HG02588 (cell line): Measurements from ENCODE around the gene ETHE1.

Source experiments
- ATAC-seq: cut with Tn5 transposase; IDR thresholded peaks from one replicate; pipeline ENCODE4 v1.9.1; 2021; ENCODE audit warnings: mild to moderate bottlenecking, moderate library complexity; ENCODE audit not compliant: unreplicated experiment

Gene ETHE1, protein sequence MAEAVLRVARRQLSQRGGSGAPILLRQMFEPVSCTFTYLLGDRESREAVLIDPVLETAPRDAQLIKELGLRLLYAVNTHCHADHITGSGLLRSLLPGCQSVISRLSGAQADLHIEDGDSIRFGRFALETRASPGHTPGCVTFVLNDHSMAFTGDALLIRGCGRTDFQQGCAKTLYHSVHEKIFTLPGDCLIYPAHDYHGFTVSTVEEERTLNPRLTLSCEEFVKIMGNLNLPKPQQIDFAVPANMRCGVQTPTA

DNA sequence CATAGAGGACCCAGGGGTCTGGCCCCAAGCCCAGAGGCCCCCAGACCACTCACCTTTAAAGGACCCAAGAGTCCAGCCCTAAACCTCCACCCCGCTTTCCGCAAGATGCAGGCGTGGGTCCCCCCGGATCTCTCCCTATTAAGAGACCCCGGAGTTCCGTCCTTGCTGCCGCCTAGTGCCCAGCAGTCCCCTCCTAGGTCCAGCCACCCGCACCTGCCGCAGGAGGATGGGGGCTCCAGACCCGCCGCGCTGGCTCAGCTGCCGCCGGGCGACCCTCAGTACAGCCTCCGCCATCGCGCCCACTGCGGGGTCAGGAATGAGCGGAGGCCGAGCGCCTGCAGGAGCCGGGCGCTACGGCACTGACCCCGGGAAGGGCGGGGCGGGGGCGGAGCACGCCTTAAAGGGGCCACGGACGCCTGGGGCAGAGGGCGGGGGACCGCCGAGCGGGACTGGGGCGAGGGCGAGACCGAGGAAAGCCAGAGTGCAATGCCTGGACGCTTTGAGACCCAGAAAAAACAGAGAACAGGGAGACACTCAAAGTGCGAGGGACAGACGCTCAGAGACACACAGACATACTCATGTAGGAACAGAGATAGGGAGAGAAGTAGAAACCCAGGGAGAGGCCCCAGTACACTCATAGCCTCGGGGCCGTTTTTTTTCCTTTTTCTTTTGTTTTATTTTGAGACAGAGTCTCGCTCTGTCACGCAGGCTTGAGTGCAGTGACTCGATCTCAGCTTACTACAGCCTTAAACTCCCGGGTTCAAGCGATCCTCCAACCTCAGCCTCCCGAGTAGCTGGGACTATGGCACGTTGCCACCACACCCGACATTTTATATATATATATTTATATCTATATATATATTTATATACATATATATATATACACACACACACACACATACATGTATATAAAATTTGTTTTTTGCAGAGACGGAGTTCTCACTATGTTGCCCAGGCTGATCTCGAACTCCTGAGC is at the start of gene ETHE1:
TSS of gene ETHE1 (minus strand) at position 318 of the 976 bp plus-strand sequence. CDS start at position 294, 24 bp downstream.
- peak; percentile 76 for ATAC-seq

DNA sequence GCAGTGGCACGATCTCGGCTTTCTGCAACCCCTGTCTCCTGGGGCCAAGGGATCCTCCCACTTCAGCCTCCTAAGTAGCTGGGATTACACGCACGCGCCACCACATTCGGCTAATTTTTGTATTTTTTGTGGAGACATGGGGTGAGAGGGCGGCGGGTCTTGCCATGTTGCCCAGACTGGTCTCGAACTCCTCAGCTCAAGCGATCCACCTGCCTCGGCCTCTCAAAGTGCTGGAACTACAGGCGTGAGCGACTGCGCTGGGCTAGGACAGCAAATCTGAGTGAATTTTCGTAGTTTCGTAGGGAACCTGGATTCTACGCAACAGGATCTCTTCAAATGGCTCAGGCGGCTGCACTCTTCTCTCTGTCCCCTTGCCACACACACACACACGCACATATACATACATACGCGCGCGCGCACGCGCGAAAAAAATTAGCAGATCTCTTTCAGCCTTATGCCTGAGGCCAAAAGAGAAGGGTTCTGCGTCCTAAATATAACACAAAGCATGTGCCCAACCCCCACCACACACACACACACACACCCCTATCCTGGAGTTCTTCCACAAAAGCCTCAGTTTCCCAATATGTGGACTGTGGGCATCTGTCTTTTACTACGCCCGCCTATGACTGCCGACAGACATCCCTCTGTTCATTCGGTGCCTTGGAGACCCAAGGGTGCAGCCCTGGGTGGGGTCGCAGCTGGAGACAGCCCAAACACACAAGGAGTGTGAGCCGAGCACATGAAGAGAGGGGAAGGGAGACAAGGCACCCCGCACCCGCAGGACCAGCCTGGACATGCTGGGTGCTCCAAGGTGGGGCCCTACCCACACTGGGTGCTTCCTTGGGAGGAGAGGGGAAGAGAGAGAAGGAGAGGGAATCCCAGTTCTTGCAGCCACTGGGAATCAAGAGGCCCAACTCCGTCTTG is 49.2 kb upstream of the ETHE1 start:
- no peak for ATAC-seq

DNA sequence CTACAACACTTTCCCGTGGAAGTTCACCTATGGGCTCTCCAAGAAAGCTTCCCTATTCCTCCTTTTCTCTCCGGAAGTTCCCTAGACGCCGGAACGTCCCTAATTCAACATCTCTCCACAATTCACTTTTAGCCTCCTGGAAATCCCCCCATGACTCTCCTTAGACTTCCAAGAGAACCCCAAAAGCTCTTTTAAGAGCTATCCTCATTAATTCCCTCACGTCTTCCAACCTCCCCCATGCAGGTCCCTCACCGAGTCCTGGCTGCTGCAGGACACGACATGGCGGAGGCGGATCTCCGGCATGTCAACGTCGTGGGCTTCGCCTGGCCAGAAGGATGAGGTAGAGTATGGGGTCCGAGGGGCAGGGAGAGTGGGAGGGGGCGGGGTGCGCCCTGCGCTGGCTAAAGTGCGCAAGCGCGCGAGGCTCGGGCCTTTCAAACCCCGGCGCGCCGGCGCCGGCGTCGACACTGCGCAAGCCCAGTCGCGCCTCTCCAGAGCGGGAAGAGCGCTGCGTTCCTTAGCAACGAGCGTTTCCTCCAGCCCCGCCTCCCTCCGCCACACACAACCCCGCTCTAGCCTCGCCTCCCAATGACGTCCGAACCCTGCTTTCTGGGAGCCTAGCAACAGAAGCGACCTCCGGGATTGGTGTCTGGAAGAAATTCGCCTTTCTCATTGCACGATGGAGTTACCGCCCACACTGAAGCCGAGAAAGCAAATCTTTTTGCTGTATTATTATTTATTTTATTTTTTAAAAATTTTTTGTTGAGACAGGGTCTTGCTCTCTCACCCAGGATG is 48.4 kb upstream of the ETHE1 start, which contains the start of the genes PINLYP and XRCC1:
TSS of gene PINLYP (plus strand) at position 646 of the 795 bp plus-strand sequence. CDS start 1,391 bp downstream, outside the sequence.
TSS of gene XRCC1 (minus strand) at position 372 of the 795 bp plus-strand sequence. CDS start at position 303, 69 bp downstream.
- peak; percentile 94 for ATAC-seq

DNA sequence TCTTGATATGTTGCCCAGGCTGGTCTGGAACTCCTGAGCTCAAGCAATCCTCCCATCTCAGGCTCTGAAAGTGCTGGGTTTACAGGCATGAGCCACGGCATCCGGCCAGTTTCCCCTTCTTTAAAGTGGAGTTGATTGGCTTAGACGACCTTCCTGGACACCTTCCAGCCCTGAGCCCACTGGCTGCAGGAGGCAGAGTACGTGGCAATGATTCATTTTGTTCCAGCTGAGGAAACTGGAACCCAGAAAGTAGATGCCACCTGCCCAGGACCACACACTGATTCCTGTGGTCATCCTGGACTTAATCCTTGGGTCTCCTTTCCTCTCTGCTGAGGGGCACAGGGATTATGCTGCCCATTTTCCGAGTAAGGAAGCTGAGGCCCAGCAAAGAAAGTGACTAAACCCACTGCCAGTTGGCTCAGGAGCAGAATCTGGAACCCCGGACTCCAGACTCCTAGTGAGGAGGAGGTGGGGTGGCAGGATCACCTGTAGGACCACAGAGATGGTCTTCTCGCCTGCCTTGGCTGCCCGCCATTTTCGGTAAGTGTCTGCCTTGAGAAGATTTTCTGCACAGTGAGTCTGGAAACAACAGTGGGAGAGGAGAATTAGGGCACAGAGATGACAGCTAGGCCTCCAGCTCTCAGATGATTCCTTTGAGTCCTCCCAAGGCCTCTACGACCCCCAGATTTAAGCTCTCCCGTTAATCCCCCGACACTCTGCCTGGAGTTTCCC is 47.6 kb upstream of the ETHE1 start:
- no peak for ATAC-seq

DNA sequence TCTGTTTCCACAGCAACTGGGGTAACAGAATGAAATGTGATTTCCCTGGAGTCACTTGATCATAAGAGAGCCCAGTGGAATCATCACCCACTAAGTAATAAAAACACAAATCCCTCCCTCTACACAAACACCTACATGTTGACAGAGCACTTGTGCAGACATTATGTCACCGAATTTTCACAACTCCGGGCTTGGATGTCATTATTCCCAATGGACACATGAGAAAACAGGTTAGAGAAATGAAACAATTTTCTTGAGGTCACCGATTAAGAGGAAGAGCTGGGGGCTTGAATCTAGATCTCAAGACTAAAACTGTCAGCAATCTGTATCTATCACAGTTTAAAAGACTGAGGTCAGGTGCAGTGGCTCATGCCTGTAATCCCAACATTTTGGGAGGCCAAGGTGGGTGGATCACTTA is 45.2 kb upstream of the ETHE1 start:
- no peak for ATAC-seq

DNA sequence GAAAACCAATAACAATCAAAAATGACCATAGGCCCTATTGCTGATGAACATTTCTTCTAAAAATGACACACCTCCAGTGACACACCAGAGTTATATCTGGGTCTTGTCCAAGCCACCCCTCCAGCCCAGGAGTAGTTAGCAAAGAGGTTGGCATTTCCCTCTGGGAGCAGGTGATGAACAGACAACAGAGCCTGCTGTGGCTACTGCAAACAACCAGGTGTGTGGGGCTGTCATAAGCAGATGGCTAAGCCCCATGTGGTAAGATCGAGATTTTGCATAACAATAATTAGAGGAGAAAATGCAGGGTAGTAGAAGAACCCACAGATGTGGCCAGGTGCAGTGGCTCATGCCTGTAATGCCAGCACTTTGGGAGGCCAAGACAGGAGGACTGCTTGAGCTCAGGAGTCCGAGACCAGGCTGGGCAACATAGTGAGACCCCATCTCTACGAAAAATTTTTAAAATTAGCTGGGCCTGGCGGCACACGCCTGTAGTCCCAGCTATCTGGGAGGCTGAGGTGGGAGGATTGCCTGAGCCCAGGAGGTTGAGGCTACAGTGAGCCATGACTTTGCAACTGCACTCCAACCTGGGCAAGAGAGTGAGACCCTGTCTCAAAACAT is 43.3 kb upstream of the ETHE1 start:
- ATAC-seq: no peak

DNA sequence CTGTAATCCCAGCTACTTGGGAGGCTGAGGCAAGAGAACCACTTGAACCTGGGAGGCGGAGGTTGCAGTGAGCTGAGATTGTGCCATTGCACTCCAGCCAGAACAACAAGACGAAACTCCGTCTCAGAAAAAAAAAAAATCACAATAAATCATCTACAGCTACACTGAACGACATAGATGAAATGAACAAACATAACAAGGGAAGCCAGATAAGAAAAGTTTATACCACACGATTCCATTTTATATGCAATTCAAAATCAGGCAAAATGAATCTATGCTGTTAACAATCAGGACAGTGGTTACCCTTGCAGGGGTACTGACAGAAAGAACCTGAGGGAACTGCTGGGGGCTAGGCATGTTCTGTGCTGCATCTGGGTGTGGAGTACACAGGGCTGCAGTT is 42.7 kb upstream of the ETHE1 start:
- ATAC-seq: no peak

DNA sequence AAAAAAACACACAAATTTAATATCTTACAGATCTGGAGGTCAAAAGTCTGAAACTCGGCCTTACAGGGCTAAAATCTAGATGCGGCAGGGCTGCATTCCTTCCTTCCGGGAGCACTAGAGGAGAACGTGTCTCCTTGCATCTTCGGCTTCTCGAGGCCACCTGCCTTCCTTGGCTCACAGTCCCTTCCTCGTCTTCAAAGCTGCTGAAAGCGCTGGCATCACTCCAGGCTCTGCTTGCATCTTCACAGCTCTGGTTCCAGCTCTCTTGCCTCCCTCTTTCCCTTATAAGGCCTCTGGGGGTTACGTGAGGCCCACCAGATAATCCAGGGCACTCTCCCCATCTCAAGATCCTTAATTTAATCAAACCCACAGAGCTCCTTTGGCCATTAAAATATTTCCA is 37.8 kb upstream of the ETHE1 start:
- no peak for ATAC-seq

DNA sequence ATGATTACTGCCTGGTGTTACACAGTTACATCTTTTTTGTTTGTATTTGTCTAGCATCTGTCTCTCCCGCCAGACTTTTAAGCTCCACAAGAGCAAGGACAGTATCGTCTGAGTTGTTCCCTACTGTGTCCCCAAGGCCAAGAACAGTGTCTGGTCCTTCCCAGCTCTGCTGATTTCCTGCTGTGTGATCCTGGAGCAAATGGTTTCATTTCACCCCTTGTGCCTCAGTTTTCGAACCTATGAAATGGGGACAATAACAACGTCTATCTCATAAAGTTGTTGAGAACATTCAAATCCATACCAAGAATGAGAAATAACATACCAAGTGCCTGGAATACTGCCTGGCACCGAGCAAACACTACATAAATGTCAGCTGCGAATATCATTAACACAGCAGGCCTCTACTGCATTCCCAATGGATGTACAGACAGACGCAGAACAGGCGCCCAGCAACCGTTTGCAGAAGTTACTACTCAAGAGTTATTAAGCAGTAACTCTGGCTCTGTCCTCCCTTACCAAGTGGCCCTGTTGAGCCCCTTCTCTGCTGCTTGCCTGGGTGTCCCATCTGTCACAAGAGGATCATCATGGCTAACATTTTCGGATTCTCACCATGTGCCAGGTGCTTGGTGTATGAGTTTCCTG is 36.9 kb upstream of the ETHE1 start:
- ATAC-seq: no peak

DNA sequence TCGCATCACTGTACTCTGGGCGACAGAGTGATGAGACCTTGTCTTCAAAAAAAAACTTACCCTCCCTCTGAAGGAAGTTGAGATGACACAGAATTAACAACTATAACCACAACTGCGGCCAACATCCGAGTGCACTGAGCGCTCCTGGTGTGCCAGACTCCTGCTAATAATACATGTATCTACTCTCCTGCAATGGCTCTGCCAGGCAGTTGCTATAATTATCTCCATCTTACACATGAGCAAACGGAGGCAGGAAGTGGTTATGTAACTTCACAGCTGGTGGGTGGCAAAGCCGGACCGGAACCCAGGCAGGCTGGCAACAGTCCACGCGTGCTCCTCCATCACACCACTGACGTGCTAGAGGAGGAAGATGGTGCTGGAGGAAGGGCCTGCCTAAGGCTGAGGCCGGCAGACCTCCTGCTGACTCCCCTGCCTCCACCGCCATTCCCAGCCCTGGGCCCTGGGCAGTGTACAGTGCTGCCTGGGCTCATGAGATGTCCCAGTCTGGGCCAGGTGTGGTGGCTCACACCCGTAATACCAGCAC is 35.8 kb upstream of the ETHE1 start:
- no peak for ATAC-seq

DNA sequence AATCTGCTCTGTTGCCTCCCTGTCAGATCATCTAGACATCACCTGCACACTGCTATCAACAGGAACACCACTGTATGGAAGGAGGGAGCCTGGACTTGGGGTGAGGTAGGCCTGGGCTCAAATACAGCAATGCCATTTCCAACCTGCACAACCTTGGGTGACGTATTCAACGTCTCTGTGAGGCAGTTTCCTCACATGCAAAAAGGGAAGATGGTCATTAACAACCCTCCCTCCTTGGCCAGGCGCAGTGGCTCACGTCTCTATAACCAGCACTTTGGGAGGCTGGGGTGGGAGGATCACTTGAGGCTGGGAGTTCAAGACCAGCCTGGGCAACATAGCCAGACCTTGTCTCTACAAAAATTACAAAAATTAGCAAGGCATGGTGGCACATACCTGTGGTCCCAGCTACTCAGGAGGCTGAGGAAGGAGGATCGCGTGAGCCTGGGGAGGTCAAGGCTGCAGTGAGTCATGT is 35.3 kb upstream of the ETHE1 start:
- ATAC-seq: no peak

DNA sequence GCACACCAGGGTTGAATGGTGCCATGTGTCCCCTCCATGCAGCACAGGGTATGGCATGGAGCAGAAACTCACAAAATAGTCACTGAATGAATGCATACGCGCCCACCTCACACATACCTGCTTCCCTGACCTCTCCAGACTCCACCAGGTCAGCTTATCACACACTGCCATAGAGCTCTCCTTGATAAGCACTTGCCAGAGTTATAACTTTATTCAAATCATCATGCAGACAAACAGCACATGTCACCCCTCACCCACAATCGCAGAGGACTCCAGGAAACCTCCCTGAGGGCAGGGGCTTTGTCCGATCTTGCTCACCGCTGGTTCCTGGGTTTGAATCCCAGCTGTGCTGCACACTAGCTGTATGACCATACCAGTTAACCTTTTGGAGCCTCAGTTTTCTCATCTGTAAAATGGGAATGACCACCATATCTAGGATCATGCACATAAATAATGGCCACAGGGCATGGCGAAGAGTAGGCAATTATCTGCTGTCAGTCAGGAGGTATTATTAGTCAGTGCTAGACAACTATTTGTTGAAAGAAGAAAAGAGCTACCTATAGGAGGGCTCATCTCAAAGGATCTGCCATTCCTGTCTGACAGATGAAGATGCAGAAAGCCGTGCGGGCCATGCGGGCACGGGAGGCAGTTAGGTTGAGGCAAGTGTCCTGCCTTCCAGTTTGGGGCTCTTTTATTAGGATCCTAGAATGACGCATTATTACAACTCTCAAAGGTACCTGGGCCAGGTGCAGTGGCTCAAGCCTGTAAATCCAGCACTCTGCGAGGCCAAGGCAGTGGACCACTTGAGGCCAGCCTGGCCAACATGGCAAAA is 34.4 kb upstream of the ETHE1 start:
- ATAC-seq: no peak

DNA sequence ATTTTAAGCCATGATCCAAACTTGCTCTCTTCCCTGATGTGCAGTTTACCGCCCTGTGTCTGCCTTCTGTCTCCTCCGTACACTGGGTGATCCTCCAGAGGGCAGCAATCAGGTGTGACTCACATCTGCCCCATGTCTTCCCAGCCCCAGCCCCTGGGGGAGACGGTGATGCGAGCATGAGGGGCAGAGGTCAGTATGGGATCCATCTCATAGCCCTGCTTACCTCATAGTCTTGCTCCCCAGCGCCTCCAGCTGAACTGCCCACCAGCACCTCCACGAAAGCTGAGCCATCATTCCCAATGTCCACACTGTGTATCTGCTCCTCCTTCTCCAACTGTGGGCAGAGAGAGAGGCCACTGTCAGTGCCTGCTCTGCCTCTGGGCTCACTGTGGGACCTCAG is 33.7 kb upstream of the ETHE1 start:
- ATAC-seq: no peak

DNA sequence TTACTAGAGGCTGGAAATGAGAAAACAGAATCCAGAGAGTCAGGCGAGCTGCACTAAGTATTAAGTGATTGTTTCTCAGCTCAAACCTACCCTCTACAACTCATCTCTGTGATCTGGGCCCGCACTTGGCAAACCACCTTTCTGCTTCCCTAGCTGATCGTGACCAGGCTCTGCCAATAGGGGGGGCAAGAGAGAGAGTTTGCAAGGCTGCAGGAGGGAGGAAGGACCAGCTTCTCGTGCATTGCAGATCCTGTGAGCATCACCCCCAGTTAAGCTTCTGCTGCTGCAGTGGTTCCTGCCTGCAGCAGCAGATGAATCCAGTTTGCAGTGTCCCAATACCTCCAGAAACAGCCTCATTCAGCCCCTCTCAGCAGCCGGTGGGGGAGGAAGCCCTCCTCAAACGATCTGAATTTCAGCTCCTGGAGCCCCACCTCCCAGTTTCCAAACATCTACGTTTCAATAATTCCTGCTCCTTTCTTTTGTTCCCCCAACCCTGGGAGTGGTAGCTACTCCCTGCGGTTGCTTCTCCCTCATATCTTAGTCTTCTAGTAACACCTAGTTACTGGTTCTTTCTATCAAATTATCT is 28.3 kb upstream of the ETHE1 start:
- no peak for ATAC-seq

DNA sequence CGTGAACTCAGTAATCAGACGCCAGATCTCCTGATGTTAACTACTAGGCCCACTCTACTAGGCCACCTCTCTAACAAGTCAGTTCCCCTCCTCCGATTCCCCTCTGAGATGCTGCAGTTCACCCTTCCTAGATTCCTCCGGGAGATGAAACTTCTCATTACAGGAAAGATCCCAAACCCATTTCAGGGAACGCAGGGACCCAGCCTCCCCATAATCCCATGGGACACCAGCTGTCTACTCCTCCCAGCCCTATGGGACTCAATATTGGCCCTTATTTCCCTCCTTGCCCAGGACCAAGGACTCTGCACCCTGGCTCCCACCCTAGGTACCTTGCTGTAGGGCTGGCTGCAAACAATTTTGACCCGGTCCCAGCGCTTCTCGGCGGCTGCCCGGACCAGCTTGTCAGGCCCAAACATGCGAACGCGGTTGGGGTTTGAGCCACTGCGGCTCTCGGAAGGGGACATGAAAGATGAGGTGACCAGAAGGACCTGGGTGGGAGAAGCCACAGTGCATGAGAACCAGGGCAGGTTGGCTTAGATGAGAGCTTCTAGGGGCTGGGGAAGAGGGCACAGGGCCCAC is 27.4 kb upstream of the ETHE1 start:
- ATAC-seq: no peak

DNA sequence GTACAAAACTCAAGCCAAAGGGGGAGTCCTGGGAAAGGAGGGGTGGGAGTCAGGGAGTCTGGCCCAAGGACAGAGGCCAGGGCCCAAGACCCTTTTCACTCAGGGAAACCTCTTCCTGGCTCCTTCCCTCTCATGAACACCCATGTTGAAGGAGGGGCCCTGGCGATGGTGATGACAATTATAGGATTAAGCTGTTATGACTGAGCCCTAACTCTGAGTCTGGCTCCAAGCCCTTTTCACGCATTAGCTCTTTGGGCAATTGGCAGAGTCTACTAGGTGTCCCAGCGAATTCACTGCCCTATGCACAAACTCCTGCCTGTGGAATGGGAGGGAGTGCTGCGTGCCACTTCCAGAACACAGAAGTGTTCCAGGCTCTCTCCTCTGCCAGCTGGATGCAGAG is 26.7 kb upstream of the ETHE1 start:
- no peak for ATAC-seq
